Gastrocnemius medialis (tissue), 4 donors: ENCODE results near the gene TMEM163. TPM values are rescaled to one million over a fixed set of nuclear protein-coding genes. Genes with fewer than 3 reads are reported as not detected.
"Not testable (repeated sequence)": the region's sequence is repeated elsewhere in the genome, so short reads cannot be mapped to it uniquely, and the experiment has no call there.

ENCODE experiments used
- ATAC-seq, 2 donors: fragments of 150-250 bp; one replicate each; pipeline ENCODE4 v1.9.1; 2016
- DNase-seq, 2 donors: peaks; one replicate each; pipeline ENCODE4 v3.0.0-alpha.2; 2019
- H3K27ac ChIP-seq, 4 donors: fragments of 200-600 bp; sonication (generic); 1 replicate in 1 of 4; 2 replicates in 3 of 4; pipeline ENCODE4 v1.5.1; 2016 to 2018; ENCODE audit warnings: mild to moderate bottlenecking in 2 of 4, moderate library complexity in 1 of 4
- H3K27me3 ChIP-seq, 3 donors: fragments of 200-600 bp; sonication (generic) in 2 of 3; 1 replicate in 1 of 3; 2 replicates in 2 of 3; pipeline versions ENCODE4 v1.5.1 to v1.6.0; 2016 to 2019; ENCODE audit warnings: mild to moderate bottlenecking in 1 of 3, moderate library complexity in 1 of 3
- H3K36me3 ChIP-seq, 2 donors: fragments of 200-600 bp; sonication (generic) in 1 of 2; one replicate each; pipeline ENCODE4 v1.5.1; 2017 to 2018
- H3K4me1 ChIP-seq, 2 donors: fragments of 200-600 bp; sonication (generic) in 1 of 2; one replicate each; pipeline ENCODE4 v1.5.1; 2016 to 2017; ENCODE audit warnings: mild to moderate bottlenecking in 2 of 2
- H3K4me3 ChIP-seq, 4 donors: fragments of 200-600 bp; sonication (generic) in 3 of 4; 1 replicate in 1 of 4; 2 replicates in 3 of 4; pipeline ENCODE4 v1.5.1; 2016 to 2019; ENCODE audit warnings: mild to moderate bottlenecking in 2 of 4
- H3K9me3 ChIP-seq, 3 donors: fragments of 200-600 bp; sonication (generic) in 2 of 3; 1 replicate in 1 of 3; 2 replicates in 2 of 3; pipeline ENCODE4 v1.5.1; 2016 to 2019
- POLR2A ChIP-seq, 2 donors: fragments of 450-650 bp; IDR thresholded peaks; one replicate each; pipeline ENCODE4 v1.6.1; 2017; ENCODE audit warnings: antibody characterized with exemption in 2 of 2, mild to moderate bottlenecking in 2 of 2, moderate library complexity in 2 of 2
- in situ Hi-C, 4 donors: fragments of 200-750 bp; cut with MboI; loops; one replicate each; pipeline versions ENCODE4 v1.15.0 to v1.8.0; 2017; ENCODE audit warnings: low sequenced_read_pairs in 4 of 4
- intact Hi-C: fragments of 100-400 bp; cut with DNase I; formaldehyde crosslinking; loops from one replicate; pipeline ENCODE4 v1.15.1; 2023; ENCODE audit warnings: low total_unique reads
- total RNA-seq, 4 donors: library from RNA; depleted of rRNA; stranded (reverse); fragments of >200 nt; gene quantifications; one replicate each; pipeline versions ENCODE4 v1.1.0 to v1.2.3, GENCODE V29; 2016
- TF ChIP-seq, protein P1 (sequence below), 5 experiments: fragments of 450-650 bp in 3 of 5; fragments of 200-600 bp in 2 of 5; sonication (generic) in 2 of 5; IDR thresholded peaks in 4 of 5; conservative IDR thresholded peaks in 1 of 5; 1 replicate in 4 of 5; 2 replicates in 1 of 5; pipeline ENCODE4 v1.5.1; 2016 to 2019; ENCODE audit warnings: antibody characterized with exemption in 5 of 5, mild to moderate bottlenecking in 3 of 5, moderate library complexity in 3 of 5

Gene TMEM163
- total RNA-seq, 4 donors from 2014 or later: not detected

DNA sequence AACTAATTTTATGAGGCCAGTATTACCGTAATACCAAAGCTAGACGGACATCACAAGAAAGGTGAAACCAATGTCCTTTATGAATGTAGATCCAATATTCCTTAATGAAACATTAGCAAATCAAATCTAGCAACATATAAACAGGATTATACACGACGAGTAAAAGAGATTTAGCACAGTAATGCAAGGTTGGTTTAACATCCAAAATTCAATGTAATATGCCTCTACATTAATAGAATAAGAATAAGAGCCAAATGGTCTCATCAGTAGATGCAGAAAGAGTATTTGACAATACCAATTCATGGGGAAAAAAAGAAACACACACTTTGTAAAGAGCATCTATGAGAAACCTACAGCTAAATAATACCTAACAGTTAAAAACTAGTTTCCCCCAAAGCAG, 99.5 kb downstream of the TMEM163 start:
- H3K27ac ChIP-seq: no peak overlapping the region
- no peaks in the 10 kb centered on the region for H3K9me3 ChIP-seq
- no peaks in the 10 kb centered on the region for H3K4me1 ChIP-seq
- H3K27me3 ChIP-seq: no peaks in the 10 kb centered on the region
- DNase-seq: no peak
- intact Hi-C loops: loop anchor here (5.0 kb wide), 1 partner anchor 48 kb away; no protein-coding TSS in a partner anchor
- ATAC-seq: no peak
- in situ Hi-C loops: no loop called here
- TF ChIP-seq, protein P1, sequence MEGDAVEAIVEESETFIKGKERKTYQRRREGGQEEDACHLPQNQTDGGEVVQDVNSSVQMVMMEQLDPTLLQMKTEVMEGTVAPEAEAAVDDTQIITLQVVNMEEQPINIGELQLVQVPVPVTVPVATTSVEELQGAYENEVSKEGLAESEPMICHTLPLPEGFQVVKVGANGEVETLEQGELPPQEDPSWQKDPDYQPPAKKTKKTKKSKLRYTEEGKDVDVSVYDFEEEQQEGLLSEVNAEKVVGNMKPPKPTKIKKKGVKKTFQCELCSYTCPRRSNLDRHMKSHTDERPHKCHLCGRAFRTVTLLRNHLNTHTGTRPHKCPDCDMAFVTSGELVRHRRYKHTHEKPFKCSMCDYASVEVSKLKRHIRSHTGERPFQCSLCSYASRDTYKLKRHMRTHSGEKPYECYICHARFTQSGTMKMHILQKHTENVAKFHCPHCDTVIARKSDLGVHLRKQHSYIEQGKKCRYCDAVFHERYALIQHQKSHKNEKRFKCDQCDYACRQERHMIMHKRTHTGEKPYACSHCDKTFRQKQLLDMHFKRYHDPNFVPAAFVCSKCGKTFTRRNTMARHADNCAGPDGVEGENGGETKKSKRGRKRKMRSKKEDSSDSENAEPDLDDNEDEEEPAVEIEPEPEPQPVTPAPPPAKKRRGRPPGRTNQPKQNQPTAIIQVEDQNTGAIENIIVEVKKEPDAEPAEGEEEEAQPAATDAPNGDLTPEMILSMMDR (IDR thresholded peaks at IDR 0.05 in 4 of 5, conservative IDR thresholded peaks at IDR 0.05 in 1 of 5): no peak
- TF ChIP-seq POLR2A (IDR thresholded peaks at IDR 0.05): no peak
- H3K36me3 ChIP-seq: no peaks in the 10 kb centered on the region
- no peak overlapping the region for H3K4me3 ChIP-seq

GRCh38 chr2:134615480-134615879, 103.3 kb downstream of the TMEM163 start:
- intact Hi-C loops: loop anchor here (5.0 kb wide), 1 partner anchor 52 kb away; no protein-coding TSS in a partner anchor
- H3K27ac ChIP-seq, H3K4me3 ChIP-seq, DNase-seq, H3K4me1 ChIP-seq, ATAC-seq, H3K36me3 ChIP-seq, in situ Hi-C loops, H3K9me3 ChIP-seq, H3K27me3 ChIP-seq: not testable (repeated sequence)

GRCh38 chr2:134611316-134611715, 107.5 kb downstream of the TMEM163 start:
- DNase-seq (no peak), ATAC-seq (no peak)
- in situ Hi-C loops: no loop called here
- H3K4me3 ChIP-seq: no peak overlapping the region
- no peaks in the 10 kb centered on the region for H3K9me3 ChIP-seq
- no peak for TF ChIP-seq POLR2A (IDR thresholded peaks at IDR 0.05)
- TF ChIP-seq, protein P1 (IDR thresholded peaks at IDR 0.05 in 4 of 5, conservative IDR thresholded peaks at IDR 0.05 in 1 of 5): no peak
- no peaks in the 10 kb centered on the region for H3K36me3 ChIP-seq
- H3K27ac ChIP-seq: no peak overlapping the region
- intact Hi-C loops: no loop called here
- no peaks in the 10 kb centered on the region for H3K4me1 ChIP-seq
- no peaks in the 10 kb centered on the region for H3K27me3 ChIP-seq

DNA sequence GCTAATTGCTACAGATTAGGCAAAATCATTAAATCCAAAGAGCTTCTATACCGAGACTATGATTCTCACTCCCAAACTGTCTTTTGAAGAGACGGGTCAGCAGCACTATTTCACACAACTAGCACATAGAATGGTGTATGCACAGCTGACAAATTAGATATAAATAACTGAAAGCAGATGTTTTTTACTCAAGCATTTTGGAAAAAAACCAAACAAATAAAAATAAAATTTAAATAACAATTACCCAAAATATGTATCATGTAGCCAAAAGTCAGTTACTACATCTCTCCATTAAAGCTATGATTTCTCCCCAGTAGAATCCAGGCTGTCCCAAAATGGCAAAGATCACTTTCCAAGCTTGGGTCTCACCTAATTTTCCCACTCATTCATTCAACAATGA, 107.9 kb downstream of the TMEM163 start:
- in situ Hi-C loops: no loop called here
- intact Hi-C loops: no loop called here
- no peaks in the 10 kb centered on the region for H3K9me3 ChIP-seq
- H3K27me3 ChIP-seq: no peaks in the 10 kb centered on the region
- ATAC-seq (no peak), DNase-seq (no peak)
- TF ChIP-seq, protein P1 (IDR thresholded peaks at IDR 0.05 in 4 of 5, conservative IDR thresholded peaks at IDR 0.05 in 1 of 5): no peak
- no peak for TF ChIP-seq POLR2A (IDR thresholded peaks at IDR 0.05)
- H3K36me3 ChIP-seq: no peaks in the 10 kb centered on the region
- no peak overlapping the region for H3K4me3 ChIP-seq
- H3K4me1 ChIP-seq: no peaks in the 10 kb centered on the region
- H3K27ac ChIP-seq: no peak overlapping the region

- DNase-seq: no peak
- intact Hi-C loops (no loop called here), in situ Hi-C loops (no loop called here)
- Histone ChIP-seq H3K36me3 (no peaks in the 10 kb centered on the region), H3K27me3 (no peaks in the 10 kb centered on the region), H3K27ac (no peak overlapping the region), H3K4me3 (no peak overlapping the region), H3K4me1 (no peaks in the 10 kb centered on the region), H3K9me3 (no peaks in the 10 kb centered on the region)
- TF ChIP-seq POLR2A (IDR thresholded peaks at IDR 0.05): no peak
- TF ChIP-seq, protein P1 (IDR thresholded peaks at IDR 0.05 in 4 of 5, conservative IDR thresholded peaks at IDR 0.05 in 1 of 5): no peak
- ATAC-seq: no peak
These were observed 108.8 kb downstream of the TMEM163 start for GRCh38 chr2:134609924-134610513.
